C4-2B (cell line): Measurements from ENCODE around the gene NCSTN.

Source experiments
- H3K27ac ChIP-seq: fragments of 450-650 bp; 2 replicates; pipeline ENCODE4 v1.5.1; 2017
- CTCF ChIP-seq: fragments of 450-650 bp; conservative IDR thresholded peaks from 2 replicates; pipeline ENCODE4 v1.5.1; 2017; ENCODE audit warnings: mild to moderate bottlenecking
- ZFX ChIP-seq: fragments of 450-650 bp; IDR thresholded peaks from 2 replicates; pipeline ENCODE4 v1.6.1; 2017

Gene NCSTN

DNA sequence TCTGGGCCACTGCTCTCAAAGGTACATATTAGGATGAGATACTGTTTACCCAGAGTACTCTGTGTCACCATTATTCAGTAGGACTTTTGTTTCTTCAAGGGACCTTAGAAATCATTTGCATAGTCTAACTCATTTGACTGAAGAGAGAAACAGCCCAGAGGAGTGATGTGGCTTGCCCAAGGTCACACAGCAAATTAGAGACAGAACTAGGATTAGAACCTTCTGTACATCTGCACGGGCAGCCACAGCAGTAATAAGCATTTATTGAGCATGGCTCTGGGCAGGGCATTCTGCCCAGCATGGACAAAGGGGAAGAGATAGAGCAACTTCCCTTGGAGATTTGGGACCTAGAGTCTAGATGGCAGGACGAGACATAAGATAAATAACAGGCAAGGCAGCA, 18.0 kb downstream of the NCSTN start:
- TF ChIP-seq ZFX (no peak), CTCF (no peak)
- H3K27ac ChIP-seq, result no peak overlapping the region

DNA sequence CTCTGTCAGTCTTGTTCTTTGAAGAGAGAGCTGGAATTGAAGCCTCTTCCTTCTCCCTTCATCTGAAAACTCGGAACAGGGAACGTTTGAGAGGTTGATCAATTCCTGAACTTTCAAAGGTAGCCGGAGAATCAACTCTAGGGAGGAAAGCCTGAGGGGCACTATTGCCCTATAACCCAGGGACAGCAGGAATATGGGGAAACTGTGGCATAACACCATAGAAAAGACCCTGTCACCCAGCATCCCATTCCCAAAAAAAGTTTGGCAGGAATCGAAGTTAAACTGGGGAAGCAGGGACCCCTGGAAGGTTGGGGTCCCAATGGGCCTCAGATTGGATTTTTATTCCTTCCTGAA, 18.6 kb downstream of the NCSTN start:
- TF ChIP-seq CTCF, result no peak
- no peak for TF ChIP-seq ZFX
- no peak overlapping the region for H3K27ac ChIP-seq

GRCh38 chr1:160362168-160362957, 19.2 kb downstream of the NCSTN start:
- no peak for TF ChIP-seq CTCF
- no peak for TF ChIP-seq ZFX
- H3K27ac ChIP-seq, result no peak overlapping the region

DNA sequence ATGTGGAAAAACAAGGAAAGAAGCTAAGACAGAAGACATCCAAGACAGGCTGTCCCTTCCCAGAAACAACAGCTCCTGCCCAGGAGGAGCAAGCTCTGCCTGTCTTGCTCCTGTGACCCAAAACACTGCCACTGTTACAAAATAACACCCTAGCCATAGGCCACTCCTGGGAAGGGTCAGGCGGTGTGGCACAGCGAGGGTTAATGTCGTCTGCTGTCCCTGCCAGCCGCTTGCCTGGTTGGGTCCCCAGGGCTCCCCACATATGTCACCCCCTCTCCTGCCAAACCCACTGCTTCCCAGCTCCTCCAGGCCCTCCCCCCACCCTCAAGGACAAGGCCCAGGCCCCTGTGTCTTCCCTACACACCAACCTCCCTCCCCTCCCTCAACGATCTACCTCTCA, 19.8 kb downstream of the NCSTN start:
- H3K27ac ChIP-seq, result no peak overlapping the region
- no peak for TF ChIP-seq CTCF
- no peak for TF ChIP-seq ZFX

GRCh38 chr1:160363951-160364735, 21.0 kb downstream of the NCSTN start:
- no peak for TF ChIP-seq CTCF
- no peak for TF ChIP-seq ZFX
- H3K27ac ChIP-seq, result no peak overlapping the region

GRCh38 chr1:160365325-160365724, 22.1 kb downstream of the NCSTN start:
- H3K27ac ChIP-seq, result no peak overlapping the region
- TF ChIP-seq ZFX (no peak), CTCF (no peak)
